Skin of body (tissue), 2 donors: Measurements from ENCODE around the gene LYPD1. TPM values are rescaled to one million over a fixed set of nuclear protein-coding genes. Genes with fewer than 3 reads are reported as not detected.
A peak's percentile ranks its signal among the peaks of the same experiment; 100 is the strongest.

ENCODE experiments used
- DNase-seq: peaks from one replicate; lab custom pipeline; 2025; lab: John Stamatoyannopoulos, UW
- total RNA-seq: library from RNA; depleted of rRNA; stranded (reverse); fragments of >200 nt; gene quantifications from one replicate; pipeline ENCODE4 v1.2.3, GENCODE V29; 2014

The LYPD1 gene
- total RNA-seq, 1 donor from 2014 or later = 0.99 TPM

DNA sequence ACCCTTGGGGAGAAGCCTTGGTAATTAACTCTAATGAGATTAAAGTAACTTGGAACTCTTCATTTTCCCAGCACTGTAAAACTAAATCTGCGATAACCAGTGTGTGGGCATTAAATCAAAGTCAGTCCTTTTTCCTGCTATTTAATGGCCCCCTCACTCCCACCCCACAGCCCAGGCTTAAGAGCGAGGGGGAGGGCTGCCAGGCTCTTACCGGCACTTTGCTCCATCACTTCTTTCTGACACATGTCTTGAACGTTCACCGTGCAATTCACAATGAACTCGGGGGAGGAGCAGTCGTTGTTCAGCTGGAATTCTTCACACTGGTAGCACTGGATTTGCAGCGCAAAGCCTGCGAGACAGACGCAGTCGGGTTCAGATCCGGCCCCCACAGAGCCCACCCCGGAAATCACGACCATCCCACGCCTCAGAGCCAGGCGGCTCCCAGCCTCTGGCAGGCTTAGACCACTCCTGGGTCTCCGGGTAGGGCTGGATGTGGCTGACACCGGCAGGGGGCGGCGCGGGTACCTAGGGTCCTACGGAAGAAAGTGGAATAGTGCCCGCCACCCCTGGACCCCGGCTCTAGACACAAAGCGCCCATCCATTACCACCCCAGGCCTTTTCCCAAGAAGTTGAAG, 1.7 kb downstream of the LYPD1 start:
- DNase-seq = no peak

DNA sequence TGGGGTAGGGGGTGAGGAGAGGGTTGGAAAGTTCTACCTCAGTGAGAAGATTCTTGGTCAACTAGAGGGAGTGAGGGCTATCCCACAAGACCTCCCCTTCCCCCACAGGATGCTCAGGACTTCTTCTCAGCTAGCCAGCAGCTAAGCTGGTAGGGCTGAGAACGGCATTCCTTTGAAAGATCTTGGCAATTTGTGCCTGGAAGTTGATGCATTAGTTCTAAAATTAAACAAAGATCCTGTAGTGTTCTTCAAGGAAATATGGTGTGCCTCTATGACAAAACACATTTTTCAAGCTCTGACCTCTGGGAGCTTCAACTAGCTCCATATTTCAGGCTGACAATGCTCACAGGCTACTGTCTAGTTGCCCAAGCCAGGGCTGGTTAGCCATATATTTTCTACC, 2.3 kb downstream of the LYPD1 start:
- no peak for DNase-seq

DNA sequence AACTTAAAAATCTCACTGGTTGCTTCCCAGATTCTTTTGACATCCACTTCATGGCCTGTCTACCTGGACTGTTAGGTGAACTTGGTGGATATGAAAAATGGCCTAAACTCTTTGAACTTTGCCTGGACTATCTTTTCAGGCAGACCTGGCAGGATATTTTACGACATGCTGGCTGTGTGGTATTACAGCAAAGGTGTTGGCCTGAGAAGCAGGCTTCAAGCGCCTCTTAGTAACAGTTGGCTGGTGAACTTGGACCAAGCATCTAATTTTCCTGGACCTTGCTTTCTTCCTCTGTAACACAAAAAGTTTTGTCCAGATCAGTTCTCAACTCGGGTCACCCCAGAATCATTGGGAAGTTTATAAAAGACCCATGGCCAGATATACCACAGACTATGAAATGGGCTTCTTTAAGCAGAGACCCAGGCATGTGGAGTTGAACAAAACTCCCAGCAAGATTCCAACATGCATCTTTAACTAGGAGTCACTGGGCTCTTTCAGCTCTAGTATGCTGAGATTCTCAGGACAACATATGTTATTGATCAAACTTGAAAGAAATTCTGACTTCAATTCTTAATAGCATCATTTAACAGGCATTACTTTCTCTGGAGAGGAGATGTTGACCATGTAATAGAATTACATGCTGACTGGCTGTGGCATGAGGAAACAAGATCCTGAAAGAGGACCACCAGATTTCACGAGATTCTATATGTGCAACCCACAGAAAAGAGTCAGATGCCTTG, 4.4 kb downstream of the LYPD1 start:
- no peak for DNase-seq

DNA sequence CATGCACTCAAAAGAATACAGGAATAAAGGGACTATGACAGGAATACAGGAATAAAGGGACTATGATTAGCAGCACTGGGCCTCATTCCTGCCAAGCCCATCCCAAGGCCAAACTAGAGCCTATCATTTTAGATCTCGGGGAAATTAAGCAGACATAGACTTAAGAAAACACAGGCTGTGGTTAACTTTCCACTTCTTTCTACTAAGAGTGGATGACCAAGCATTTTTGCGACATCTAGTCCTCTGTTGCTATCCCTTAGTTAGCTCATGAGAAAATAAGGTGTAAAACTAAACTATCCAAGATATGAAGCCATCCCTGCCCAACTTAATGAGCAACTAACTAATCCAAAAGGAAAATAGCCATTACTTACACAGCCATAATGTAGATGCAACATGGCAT, 5.9 kb downstream of the LYPD1 start:
- DNase-seq = no peak

DNA sequence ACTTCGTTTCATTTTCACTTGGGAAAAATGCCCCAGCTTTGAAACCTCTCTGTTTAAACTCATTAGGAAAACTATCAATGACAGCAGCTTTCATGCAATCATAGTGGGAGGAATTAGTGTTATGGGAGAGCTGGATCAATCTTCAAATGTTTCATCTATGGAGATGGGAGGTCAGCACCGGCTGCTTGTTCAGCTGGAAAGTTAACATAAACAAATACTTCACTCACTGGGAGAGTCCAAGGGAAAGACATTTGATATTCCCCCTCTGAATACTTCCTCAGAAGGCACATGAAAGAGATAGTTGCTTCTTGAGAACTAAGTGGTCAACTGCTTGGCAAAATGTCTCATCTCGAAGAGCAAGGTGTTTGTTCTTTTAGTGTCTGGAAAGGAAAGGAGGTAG, 7.3 kb downstream of the LYPD1 start:
- DNase-seq = no peak

DNA sequence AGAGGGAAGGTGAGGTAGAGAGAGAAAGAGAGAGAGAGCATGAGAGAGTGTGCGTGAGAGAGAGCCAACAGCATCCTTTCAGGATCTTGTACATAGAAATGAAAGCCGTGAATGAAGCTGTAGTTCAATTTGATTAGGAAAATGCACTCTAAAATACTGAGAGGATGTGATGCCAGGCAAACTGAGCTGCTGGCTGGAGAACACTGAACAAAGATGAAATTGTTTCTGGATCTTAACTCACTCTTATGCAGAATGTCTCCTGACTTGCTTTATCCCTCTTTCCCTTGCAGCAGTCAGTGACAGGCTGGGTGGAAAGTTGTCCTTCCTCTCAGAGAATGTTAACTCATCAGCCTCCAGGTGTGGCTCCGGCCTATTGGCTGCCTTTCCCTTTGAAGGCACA, 10.7 kb downstream of the LYPD1 start:
- DNase-seq = no peak

DNA sequence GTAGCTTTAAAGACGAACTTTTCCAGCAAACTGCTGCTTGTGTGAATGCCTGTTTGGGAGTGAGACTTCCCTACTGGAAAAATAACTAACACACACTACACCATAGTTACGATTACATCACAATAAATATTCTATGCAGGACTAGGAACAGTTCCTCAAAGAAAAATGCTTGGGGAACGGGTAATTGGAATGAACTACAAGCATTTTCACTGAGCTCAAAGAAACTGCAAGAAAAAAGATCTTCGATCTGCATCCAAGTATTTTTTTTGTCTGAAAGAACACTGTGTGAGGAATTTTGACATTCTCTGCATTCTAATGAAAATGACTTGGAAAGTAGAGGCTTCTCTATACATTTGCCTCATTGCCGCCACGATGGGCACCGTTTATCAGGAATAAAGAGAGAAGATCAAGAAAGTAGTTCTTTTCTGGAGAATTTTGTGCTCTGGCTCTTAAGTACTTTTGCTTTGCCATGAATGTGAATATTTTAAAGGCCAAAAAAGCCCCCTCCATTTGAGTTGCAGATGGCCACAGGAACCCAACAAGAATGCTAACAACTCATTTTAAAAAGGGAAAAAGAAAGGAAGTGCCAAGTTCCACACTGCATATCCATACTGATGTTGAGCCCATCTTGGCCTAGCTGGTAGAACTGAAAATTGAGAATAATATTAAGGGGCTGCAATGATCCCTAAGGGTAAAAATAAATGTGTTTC, 13.6 kb downstream of the LYPD1 start:
- peak; percentile 41 for DNase-seq

DNA sequence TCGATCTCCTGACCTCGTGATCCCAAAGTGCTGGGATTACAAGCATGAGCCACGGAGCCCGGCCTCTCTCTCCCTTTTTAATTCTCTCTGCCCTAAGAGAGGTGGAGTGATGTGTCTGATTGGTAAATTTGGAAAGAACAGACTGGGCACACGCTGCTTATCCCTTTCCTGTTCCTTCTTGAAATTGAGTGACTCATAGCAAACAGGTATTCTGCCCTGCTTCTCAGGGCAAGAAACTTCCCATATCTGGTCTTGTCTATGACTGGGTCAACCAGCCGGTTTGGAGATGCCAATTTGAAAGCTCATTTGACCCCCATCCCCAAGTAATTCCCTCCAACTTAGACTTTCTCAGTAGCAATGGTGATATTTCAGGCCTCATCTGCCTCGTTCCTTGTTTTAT, 15.0 kb downstream of the LYPD1 start:
- no peak for DNase-seq

DNA sequence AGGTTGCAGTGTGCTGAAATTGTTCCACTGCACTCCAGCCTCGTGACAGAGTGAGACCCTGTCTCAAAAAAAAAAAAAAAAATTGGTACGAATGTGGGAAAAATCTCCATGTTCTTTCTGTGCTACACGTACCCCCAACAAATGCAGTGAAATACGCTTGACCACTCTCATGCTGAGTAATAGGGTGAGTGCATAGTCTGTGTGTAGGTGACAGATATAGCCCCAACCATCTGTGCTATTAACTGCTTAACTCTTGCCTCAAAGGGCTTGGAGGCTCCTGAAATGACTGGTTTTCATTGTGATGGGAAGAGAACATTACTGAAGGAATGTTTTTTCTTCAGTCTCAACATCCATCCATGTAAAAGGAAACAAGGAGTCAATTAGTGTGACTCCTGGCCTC, 15.7 kb downstream of the LYPD1 start:
- DNase-seq = no peak

DNA sequence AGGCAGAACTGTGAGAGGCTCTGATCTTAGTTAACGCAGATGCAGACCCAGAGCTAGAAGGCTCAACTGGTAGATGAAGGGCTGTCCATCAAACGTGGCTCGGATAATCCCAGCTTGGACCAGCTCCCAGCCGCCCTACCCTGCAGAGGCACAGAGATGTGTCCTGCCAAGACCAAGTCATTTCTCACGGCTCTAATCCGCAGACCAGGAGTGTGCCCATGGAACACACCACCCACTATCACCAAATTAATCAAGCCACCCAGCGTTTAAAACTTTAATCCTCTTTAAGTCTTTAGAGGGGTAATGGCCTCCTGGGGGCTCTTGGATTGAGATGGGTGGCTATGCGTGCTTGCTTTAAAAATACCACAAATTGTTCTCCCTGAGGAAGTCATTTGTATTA, 17.5 kb downstream of the LYPD1 start:
- DNase-seq = no peak

DNA sequence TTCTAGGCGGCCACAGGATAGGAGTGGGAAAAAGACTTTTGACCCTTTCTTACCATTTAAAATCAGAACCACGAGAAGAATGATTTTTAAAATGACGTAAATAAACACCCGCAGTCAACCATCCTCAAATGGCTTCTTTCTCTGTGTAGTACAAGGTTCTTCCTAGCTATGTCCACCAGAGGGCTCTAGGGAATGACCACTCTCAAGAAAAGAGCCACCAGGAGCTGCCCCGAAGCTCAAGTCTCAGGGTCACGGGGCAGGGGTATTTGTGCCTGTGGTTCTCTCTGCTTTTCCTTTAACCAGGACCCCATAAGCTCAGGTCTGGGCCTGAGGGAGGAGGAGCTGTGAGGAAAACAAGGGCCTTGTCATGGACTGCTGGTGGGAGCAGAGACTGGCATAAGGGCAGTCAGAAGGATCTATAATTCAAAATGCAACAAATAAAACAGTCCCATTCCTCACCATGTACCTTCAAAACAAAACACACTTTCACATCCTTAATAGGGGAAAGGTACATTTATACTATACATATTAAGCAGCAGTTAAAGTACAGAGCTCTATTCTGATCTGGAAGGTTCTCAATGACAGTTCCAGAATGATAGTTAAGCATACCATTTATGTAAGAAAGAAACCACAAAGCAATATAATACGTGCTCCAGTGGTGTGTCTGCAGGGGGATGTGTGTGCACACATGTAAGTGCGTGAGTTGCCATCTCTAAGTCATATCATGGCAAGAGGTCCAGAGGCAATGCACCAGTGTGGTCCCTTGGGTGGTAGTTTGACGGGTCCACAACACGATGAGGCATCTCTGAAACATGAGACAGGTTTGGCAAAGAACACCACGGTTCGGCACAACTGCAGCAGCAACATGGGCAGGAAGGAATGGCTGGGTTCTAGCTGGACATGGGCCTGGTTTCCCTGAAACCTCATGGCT, 18.6 kb downstream of the LYPD1 start:
- peak; percentile 13 for DNase-seq

DNA sequence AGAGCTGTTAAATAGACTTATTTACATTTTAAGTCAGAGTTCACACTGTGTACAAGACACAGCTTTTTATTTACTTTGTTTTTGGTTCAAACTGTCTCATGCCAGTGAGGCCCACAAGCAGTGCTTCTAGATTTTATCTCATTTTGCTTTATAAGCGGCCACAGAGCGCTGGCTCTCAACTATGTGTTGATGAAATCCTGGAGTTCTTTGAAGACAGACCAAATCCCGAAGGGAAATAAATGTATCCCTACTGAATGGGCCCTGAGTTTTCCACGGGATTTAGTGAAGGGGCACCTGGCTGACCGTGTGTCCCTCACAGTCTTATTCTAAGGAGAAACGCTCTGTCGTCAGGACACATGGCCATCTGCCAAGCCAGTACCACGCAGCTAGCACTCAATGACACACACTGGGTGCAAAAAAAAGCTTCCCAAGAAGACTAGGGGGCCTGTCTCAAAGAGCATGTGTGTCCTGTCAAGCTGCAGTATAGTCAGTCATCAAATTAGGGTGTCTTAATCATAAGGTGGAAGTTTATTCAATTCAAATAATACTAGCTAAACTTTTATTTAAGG, 23.4 kb downstream of the LYPD1 start:
- DNase-seq = no peak

DNA sequence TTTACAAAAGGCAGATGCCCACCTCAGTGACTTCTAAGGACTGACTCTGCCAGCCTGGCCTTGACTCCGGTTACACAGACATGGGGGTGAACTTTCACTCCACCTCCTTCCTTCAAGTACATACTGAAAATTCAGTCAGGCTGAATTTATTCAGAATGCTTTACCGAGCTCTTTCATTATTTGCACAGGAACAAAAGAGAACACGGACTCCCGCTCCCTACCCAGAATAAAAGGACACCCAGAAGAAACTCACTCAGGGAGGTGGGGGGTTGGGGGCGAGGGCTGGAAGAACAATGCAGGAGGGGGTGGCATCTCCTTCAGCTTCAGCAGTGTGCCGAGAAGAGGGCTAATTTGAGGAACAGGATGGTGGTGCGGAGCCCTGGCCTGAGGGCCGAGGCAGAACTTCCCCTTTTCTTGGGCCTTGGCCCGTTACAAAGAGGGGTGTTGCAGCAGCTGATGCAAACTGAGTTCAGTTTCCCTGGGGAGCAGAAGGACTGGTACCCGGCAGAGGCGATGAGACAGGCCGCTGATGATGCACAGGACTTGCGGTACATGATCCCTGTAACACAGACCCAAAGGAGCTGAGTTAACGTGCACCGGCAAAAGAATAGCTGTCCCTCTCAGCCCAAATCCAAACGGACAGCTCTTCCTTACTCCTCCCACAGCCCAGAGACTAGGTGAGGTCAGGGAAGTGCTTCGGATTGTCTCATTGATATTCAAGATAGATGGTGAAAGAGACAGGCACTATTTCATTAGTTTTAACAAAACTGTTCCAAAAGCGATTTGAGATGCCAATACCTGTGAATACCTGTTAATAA, 24.1 kb downstream of the LYPD1 start:
- no peak for DNase-seq

DNA sequence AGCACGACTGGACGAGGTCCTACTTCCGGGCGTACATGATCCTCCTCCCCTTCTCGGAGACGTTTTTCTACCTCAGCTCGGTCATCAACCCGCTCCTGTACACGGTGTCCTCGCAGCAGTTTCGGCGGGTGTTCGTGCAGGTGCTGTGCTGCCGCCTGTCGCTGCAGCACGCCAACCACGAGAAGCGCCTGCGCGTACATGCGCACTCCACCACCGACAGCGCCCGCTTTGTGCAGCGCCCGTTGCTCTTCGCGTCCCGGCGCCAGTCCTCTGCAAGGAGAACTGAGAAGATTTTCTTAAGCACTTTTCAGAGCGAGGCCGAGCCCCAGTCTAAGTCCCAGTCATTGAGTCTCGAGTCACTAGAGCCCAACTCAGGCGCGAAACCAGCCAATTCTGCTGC, 24.8 kb downstream of the LYPD1 start:
- DNase-seq = no peak

DNA sequence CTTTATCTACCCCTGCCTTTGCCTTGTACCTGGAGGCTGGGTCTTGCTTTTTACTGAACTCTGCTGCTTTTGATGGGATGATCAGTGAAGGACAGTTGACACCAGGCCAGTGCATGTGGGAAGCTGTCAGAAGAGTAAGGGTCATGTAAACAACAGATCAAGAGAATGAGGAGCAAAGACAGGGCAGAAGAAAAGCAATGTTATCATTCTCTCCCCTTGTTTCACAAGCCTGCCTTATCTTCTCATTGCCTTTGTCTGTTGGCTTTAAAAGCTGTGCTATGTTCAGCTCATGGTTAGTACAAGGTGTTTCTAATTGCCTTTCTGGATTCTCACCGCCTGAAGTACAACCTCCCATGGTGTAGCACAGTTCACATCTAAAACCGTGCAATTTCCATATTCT, 27.6 kb downstream of the LYPD1 start:
- no peak for DNase-seq

DNA sequence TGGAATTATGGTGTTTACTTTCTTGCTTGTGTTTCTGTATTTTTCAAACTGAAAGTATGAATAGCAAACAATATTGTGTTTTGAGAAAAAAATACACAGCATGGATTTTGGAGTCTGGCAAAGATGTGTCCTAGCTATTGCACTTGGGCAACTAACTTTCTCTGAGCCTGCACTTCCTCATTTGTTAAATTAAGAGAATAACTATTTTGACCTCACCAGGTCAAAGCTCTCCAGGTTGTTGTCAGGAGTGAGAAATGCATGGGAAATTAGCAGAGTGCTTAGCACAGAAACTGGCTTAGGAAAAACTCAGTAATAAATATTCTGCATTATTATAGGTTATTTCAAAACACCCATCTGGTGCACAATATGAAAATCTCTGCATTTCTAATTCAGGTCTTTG, 28.2 kb downstream of the LYPD1 start:
- DNase-seq = no peak

DNA sequence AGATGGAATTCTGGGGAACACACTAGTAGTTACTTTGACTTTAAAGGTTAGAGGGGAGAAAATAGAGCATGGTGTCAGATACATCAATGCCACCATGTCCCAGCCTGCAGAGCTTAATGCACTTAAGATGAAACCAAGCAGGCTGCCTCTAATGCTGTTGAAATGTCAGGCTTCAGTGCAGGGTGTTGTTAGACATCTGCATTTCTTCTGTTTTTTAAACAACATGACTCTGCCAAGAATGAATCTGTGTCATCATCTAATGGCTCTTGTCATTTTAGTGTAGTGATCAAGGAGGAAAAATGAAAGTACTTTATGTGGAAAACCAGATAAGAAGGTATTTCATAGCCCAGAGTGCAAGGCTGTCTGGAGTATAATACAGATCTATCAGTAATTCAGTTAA, 29.9 kb downstream of the LYPD1 start:
- peak; percentile 8 for DNase-seq

DNA sequence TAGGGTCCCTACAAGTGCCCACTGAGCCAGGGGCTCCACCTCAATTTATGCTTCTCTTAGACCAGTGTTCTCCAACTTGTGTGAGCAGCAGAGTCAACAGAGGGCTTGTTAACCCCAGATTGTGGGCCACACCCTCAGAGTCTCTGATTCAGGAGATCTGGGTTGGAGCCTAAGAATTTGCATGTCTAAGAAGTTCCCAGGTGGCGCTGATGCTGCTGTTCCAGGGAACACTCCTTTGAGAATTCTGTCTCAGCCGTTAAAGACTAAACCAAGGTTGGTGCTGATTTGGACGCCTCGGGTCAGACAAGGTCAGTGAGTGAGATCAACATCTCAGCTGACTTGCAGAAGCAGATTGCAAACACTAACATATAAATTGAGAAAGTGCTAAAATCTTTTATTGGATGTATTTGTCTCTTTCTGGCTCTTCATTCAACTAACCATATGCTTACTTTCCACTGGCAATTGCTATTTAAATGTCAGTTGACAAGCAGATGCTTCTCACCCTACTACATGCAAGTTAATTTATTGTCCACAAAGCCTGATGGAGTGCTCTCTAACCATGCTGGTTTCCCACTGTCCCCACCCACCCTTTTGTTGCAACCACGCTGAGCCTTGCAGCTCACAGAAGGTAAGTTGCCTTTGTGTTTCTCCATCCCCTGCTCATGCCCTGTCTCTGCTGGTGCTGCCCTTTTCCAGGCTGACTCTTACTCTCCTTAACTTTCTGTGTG, 31.5 kb downstream of the LYPD1 start:
- DNase-seq = peak; percentile 21

DNA sequence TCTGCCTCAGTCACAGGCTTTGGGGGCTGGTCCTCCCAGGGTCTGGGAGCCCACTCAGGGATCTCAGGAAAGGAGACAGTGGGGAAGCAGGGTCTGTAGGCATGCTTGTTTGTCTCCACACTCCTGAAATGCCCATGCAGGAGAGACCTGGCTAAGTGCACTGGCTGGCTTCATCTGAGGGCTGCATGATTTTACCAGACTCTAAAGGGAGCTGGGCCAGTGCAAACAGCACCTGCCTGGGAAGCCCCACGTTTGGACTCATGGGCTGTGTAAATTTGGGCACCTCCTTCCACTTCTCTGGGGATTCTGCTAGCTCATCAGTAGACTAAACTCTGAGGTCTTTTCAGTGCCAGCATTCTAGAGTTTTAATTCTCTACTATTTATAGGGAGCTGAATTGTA, 33.7 kb downstream of the LYPD1 start:
- DNase-seq = no peak

DNA sequence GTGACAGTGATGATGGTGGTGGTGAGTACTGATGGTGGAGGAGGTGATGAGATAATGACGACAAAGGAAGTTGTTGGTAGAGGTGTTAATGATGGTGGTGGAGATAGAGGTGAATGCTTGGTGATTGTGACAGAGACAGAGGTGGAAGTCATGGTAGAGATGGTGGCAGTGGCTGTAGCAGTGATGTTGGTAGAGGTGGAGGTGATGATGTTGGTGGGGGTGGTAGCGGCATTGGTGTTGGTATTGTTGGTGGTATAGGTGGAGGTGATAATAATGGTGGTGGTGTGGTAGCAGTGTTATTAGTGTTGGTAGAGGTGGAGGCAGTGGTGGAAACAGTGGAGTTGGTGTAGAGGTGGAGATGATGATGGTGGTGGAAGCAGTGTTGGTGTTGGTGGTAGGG, 36.4 kb downstream of the LYPD1 start:
- no peak for DNase-seq
